ENCODE data around the gene SMAD9.

The SMAD9 gene

GRCh38 chr13:36862002-36862685, 57.9 kb downstream of the SMAD9 start:
- H3K27me3 ChIP-seq (ENCODE audit: insufficient read depth, low read length) = no peaks in the 10 kb centered on the region
- no peak overlapping the region for H3K4me3 ChIP-seq (ENCODE audit: low read length)
- no peaks in the 10 kb centered on the region for H3K36me3 ChIP-seq (ENCODE audit: insufficient read depth, low read depth, low read length)
- no peak overlapping the region for H3K27ac ChIP-seq (ENCODE audit: low read length)
- H3K4me1 ChIP-seq (ENCODE audit: insufficient read depth, low read length) = peaks cover 5% of the 10 kb centered on the region
- no peaks in the 10 kb centered on the region for H3K9me3 ChIP-seq (ENCODE audit: insufficient read depth, low read depth, low read length)
- H3K9ac ChIP-seq (ENCODE audit: low read depth, low read length) = no peak overlapping the region

GRCh38 chr13:36859259-36859658, 60.8 kb downstream of the SMAD9 start:
- H3K36me3 ChIP-seq (ENCODE audit: insufficient read depth, low read depth, low read length) = no peaks in the 10 kb centered on the region
- no peak overlapping the region for H3K27ac ChIP-seq (ENCODE audit: low read length)

GRCh38 chr13:36858290-36858689, 61.7 kb downstream of the SMAD9 start:
- Histone ChIP-seq H3K4me3 (ENCODE audit: low read length) (no peak overlapping the region), H3K9me3 (ENCODE audit: insufficient read depth, low read depth, low read length) (no peaks in the 10 kb centered on the region), H3K27ac (ENCODE audit: low read length) (no peak overlapping the region), H3K9ac (ENCODE audit: low read depth, low read length) (no peak overlapping the region), H3K4me1 (ENCODE audit: insufficient read depth, low read length) (no peaks in the 10 kb centered on the region), H3K36me3 (ENCODE audit: insufficient read depth, low read depth, low read length) (no peaks in the 10 kb centered on the region), H3K27me3 (ENCODE audit: insufficient read depth, low read length) (no peaks in the 10 kb centered on the region)

More at GRCh38 chr13:36859259-36859658, 60.8 kb downstream of the SMAD9 start:
- Histone ChIP-seq H3K4me1 (ENCODE audit: insufficient read depth, low read length) (no peaks in the 10 kb centered on the region), H3K9ac (ENCODE audit: low read depth, low read length) (no peak overlapping the region), H3K9me3 (ENCODE audit: insufficient read depth, low read depth, low read length) (no peaks in the 10 kb centered on the region), H3K4me3 (ENCODE audit: low read length) (no peak overlapping the region), H3K27me3 (ENCODE audit: insufficient read depth, low read length) (no peaks in the 10 kb centered on the region)

GRCh38 chr13:36857253-36857652, 62.8 kb downstream of the SMAD9 start:
- H3K27me3 ChIP-seq (ENCODE audit: insufficient read depth, low read length) = no peaks in the 10 kb centered on the region
- H3K9me3 ChIP-seq (ENCODE audit: insufficient read depth, low read depth, low read length) = no peaks in the 10 kb centered on the region
- no peaks in the 10 kb centered on the region for H3K4me1 ChIP-seq (ENCODE audit: insufficient read depth, low read length)
- H3K9ac ChIP-seq (ENCODE audit: low read depth, low read length) = no peak overlapping the region
- H3K36me3 ChIP-seq (ENCODE audit: insufficient read depth, low read depth, low read length) = no peaks in the 10 kb centered on the region
- H3K27ac ChIP-seq (ENCODE audit: low read length) = no peak overlapping the region
- H3K4me3 ChIP-seq (ENCODE audit: low read length) = no peak overlapping the region

- Histone ChIP-seq H3K27ac (ENCODE audit: low read length) (no peak overlapping the region), H3K4me3 (ENCODE audit: low read length) (no peak overlapping the region), H3K27me3 (ENCODE audit: insufficient read depth, low read length) (no peaks in the 10 kb centered on the region), H3K4me1 (ENCODE audit: insufficient read depth, low read length) (no peaks in the 10 kb centered on the region), H3K36me3 (ENCODE audit: insufficient read depth, low read depth, low read length) (no peaks in the 10 kb centered on the region), H3K9ac (ENCODE audit: low read depth, low read length) (no peak overlapping the region), H3K9me3 (ENCODE audit: insufficient read depth, low read depth, low read length) (no peaks in the 10 kb centered on the region)
These were observed 69.1 kb downstream of the SMAD9 start for GRCh38 chr13:36850790-36851438.

- H3K27ac ChIP-seq (ENCODE audit: low read length) = no peak overlapping the region
- H3K36me3 ChIP-seq (ENCODE audit: insufficient read depth, low read depth, low read length) = no peaks in the 10 kb centered on the region
- H3K4me3 ChIP-seq (ENCODE audit: low read length) = no peak overlapping the region
- no peak overlapping the region for H3K9ac ChIP-seq (ENCODE audit: low read depth, low read length)
- H3K27me3 ChIP-seq (ENCODE audit: insufficient read depth, low read length) = no peaks in the 10 kb centered on the region
- no peaks in the 10 kb centered on the region for H3K9me3 ChIP-seq (ENCODE audit: insufficient read depth, low read depth, low read length)
- no peaks in the 10 kb centered on the region for H3K4me1 ChIP-seq (ENCODE audit: insufficient read depth, low read length)
These were observed 71.6 kb downstream of the SMAD9 start for GRCh38 chr13:36848199-36848982.

GRCh38 chr13:36847606-36848005, 72.4 kb downstream of the SMAD9 start:
- Histone ChIP-seq H3K4me1 (ENCODE audit: insufficient read depth, low read length) (no peaks in the 10 kb centered on the region), H3K4me3 (ENCODE audit: low read length) (no peak overlapping the region), H3K27me3 (ENCODE audit: insufficient read depth, low read length) (no peaks in the 10 kb centered on the region), H3K36me3 (ENCODE audit: insufficient read depth, low read depth, low read length) (no peaks in the 10 kb centered on the region), H3K9ac (ENCODE audit: low read depth, low read length) (no peak overlapping the region), H3K27ac (ENCODE audit: low read length) (no peak overlapping the region), H3K9me3 (ENCODE audit: insufficient read depth, low read depth, low read length) (no peaks in the 10 kb centered on the region)

- Histone ChIP-seq H3K9me3 (ENCODE audit: insufficient read depth, low read depth, low read length) (no peaks in the 10 kb centered on the region), H3K27me3 (ENCODE audit: insufficient read depth, low read length) (no peaks in the 10 kb centered on the region), H3K27ac (ENCODE audit: low read length) (no peak overlapping the region), H3K9ac (ENCODE audit: low read depth, low read length) (no peak overlapping the region), H3K36me3 (ENCODE audit: insufficient read depth, low read depth, low read length) (no peaks in the 10 kb centered on the region), H3K4me1 (ENCODE audit: insufficient read depth, low read length) (no peaks in the 10 kb centered on the region), H3K4me3 (ENCODE audit: low read length) (no peak overlapping the region)
These were observed 78.6 kb downstream of the SMAD9 start for GRCh38 chr13:36841391-36841790.

- no peaks in the 10 kb centered on the region for H3K9me3 ChIP-seq (ENCODE audit: insufficient read depth, low read depth, low read length)
- H3K4me3 ChIP-seq (ENCODE audit: low read length) = no peak overlapping the region
- no peaks in the 10 kb centered on the region for H3K27me3 ChIP-seq (ENCODE audit: insufficient read depth, low read length)
- no peaks in the 10 kb centered on the region for H3K36me3 ChIP-seq (ENCODE audit: insufficient read depth, low read depth, low read length)
- no peaks in the 10 kb centered on the region for H3K4me1 ChIP-seq (ENCODE audit: insufficient read depth, low read length)
- no peak overlapping the region for H3K9ac ChIP-seq (ENCODE audit: low read depth, low read length)
- H3K27ac ChIP-seq (ENCODE audit: low read length) = no peak overlapping the region
These were observed 79.3 kb downstream of the SMAD9 start for GRCh38 chr13:36840718-36841250.

- H3K9ac ChIP-seq (ENCODE audit: low read depth, low read length) = no peak overlapping the region
- H3K27ac ChIP-seq (ENCODE audit: low read length) = no peak overlapping the region
These were observed 80.1 kb downstream of the SMAD9 start for GRCh38 chr13:36839981-36840380.

GRCh38 chr13:36839281-36839680, 80.8 kb downstream of the SMAD9 start:
- Histone ChIP-seq H3K4me1 (ENCODE audit: insufficient read depth, low read length) (no peaks in the 10 kb centered on the region), H3K27ac (ENCODE audit: low read length) (no peak overlapping the region), H3K9me3 (ENCODE audit: insufficient read depth, low read depth, low read length) (no peaks in the 10 kb centered on the region), H3K27me3 (ENCODE audit: insufficient read depth, low read length) (no peaks in the 10 kb centered on the region), H3K9ac (ENCODE audit: low read depth, low read length) (no peak overlapping the region), H3K36me3 (ENCODE audit: insufficient read depth, low read depth, low read length) (no peaks in the 10 kb centered on the region), H3K4me3 (ENCODE audit: low read length) (no peak overlapping the region)

More at GRCh38 chr13:36839981-36840380, 80.1 kb downstream of the SMAD9 start:
- H3K9me3 ChIP-seq (ENCODE audit: insufficient read depth, low read depth, low read length) = no peaks in the 10 kb centered on the region
- no peaks in the 10 kb centered on the region for H3K27me3 ChIP-seq (ENCODE audit: insufficient read depth, low read length)
- H3K36me3 ChIP-seq (ENCODE audit: insufficient read depth, low read depth, low read length) = no peaks in the 10 kb centered on the region
- H3K4me1 ChIP-seq (ENCODE audit: insufficient read depth, low read length) = no peaks in the 10 kb centered on the region
- H3K4me3 ChIP-seq (ENCODE audit: low read length) = no peak overlapping the region

Data from iPS-20b (cell line).